ENCODE measurements around the gene LDB2.

LDB2 gene

DNA sequence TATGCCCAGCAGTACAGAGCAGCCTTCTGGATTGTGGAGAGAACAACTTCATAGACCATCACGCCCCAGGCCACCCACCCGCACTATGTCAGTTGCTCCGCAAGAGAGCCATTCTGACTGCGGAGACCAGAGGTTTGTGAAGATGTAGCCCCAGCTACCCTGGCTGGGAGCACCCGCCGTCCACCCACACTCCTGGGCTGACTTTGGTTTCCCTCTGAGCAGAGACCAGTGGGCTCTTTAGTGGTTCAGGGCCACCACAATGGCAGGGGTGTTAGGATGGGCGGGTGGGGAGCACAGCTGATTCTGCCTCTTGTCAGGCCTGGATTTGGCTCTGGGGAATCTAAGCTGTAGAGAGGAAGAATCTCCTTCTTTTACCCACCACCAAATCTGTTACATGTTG lies 313.4 kb downstream of the LDB2 start:
- no peaks in the 10 kb centered on the region for H3K36me3 ChIP-seq (ENCODE audit: control insufficient read depth in 2 of 2, insufficient read depth in 2 of 2, low read length in 2 of 2)
- H3K27ac ChIP-seq (ENCODE audit: low read depth in 2 of 2, low read length in 2 of 2): no peak overlapping the region
- H3K9ac ChIP-seq (ENCODE audit: low read depth in 1 of 2, low read length in 2 of 2): no peak overlapping the region
- no peaks in the 10 kb centered on the region for H3K4me1 ChIP-seq (ENCODE audit: control insufficient read depth in 2 of 2, insufficient read depth in 2 of 2, low read length in 2 of 2)
- no peaks in the 10 kb centered on the region for H3K9me3 ChIP-seq (ENCODE audit: control insufficient read depth in 2 of 2, low read length in 2 of 2)
- H3K4me3 ChIP-seq (ENCODE audit: low read length in 2 of 2): no peak overlapping the region
- H3K27me3 ChIP-seq (ENCODE audit: control insufficient read depth in 2 of 2, insufficient read depth in 2 of 2, low read length in 2 of 2): no peaks in the 10 kb centered on the region

DNA sequence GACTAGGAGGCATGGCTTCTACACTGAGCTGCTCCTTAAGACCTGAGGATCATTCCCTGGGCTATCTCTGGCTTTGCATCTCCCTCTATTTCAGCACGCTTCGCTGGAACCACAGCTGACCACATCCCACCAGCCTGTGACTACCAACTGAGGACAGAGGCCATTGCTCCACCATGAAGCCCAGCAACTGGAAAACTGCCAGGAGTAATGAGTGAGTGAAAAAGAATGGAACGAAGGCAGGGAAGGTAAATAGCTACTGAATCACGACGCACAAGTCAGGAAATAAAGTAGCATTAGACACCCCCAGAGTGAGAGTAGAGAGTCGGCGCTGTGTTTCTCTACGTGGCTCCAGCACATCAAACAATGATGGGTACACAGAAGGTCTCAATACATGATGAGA lies 314.7 kb downstream of the LDB2 start:
- no peak overlapping the region for H3K27ac ChIP-seq (ENCODE audit: low read depth in 2 of 2, low read length in 2 of 2)
- no peak overlapping the region for H3K4me3 ChIP-seq (ENCODE audit: low read length in 2 of 2)
- H3K9ac ChIP-seq (ENCODE audit: low read depth in 1 of 2, low read length in 2 of 2): no peak overlapping the region
- H3K27me3 ChIP-seq (ENCODE audit: control insufficient read depth in 2 of 2, insufficient read depth in 2 of 2, low read length in 2 of 2): no peaks in the 10 kb centered on the region
- no peaks in the 10 kb centered on the region for H3K9me3 ChIP-seq (ENCODE audit: control insufficient read depth in 2 of 2, low read length in 2 of 2)
- no peaks in the 10 kb centered on the region for H3K4me1 ChIP-seq (ENCODE audit: control insufficient read depth in 2 of 2, insufficient read depth in 2 of 2, low read length in 2 of 2)
- H3K36me3 ChIP-seq (ENCODE audit: control insufficient read depth in 2 of 2, insufficient read depth in 2 of 2, low read length in 2 of 2): no peaks in the 10 kb centered on the region

DNA sequence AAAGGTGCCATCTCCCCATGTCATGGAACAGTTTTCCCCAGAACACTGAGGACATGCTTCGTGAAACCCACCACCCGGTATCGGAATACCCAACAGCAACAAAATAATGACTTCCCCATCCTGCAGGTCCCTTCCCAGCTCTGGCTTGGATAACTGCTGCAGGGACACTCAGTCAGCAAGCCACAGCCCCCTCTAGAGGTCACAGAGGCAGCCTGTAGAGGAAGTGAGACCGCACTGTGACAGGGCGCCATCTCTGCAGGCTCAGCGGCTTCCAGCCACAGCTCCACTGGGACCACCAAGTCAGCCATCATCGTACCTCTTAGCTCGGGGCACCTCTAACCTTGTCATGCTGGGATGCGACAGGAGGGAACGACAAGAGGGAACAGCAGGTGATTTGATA lies 315.9 kb downstream of the LDB2 start:
- no peaks in the 10 kb centered on the region for H3K27me3 ChIP-seq (ENCODE audit: control insufficient read depth in 2 of 2, insufficient read depth in 2 of 2, low read length in 2 of 2)
- no peak overlapping the region for H3K4me3 ChIP-seq (ENCODE audit: low read length in 2 of 2)
- no peaks in the 10 kb centered on the region for H3K36me3 ChIP-seq (ENCODE audit: control insufficient read depth in 2 of 2, insufficient read depth in 2 of 2, low read length in 2 of 2)
- no peak overlapping the region for H3K9ac ChIP-seq (ENCODE audit: low read depth in 1 of 2, low read length in 2 of 2)
- no peak overlapping the region for H3K27ac ChIP-seq (ENCODE audit: low read depth in 2 of 2, low read length in 2 of 2)
- H3K4me1 ChIP-seq (ENCODE audit: control insufficient read depth in 2 of 2, insufficient read depth in 2 of 2, low read length in 2 of 2): no peaks in the 10 kb centered on the region
- H3K9me3 ChIP-seq (ENCODE audit: control insufficient read depth in 2 of 2, low read length in 2 of 2): no peaks in the 10 kb centered on the region

DNA sequence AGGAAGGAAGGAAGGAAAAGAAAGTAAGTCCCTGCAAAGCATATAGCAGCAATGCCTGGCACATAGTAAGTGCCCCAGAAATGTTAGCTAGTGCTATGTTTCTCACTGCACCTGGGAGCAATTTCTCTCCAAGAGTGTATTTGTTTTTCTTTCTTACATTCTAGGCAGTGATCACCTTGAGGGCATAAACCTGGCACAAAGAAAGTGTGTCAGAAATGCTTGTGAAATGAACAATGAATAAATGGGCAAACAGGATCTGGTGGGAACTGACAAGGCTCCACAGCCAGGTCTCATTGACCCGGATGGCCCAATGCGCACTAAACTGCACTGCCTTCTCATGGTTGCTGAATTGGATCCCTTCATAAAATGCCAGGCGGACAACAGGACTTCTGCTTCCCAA lies 316.4 kb downstream of the LDB2 start:
- Histone ChIP-seq H3K9me3 (ENCODE audit: control insufficient read depth in 2 of 2, low read length in 2 of 2) (no peaks in the 10 kb centered on the region), H3K4me3 (ENCODE audit: low read length in 2 of 2) (no peak overlapping the region), H3K27ac (ENCODE audit: low read depth in 2 of 2, low read length in 2 of 2) (no peak overlapping the region), H3K36me3 (ENCODE audit: control insufficient read depth in 2 of 2, insufficient read depth in 2 of 2, low read length in 2 of 2) (no peaks in the 10 kb centered on the region), H3K27me3 (ENCODE audit: control insufficient read depth in 2 of 2, insufficient read depth in 2 of 2, low read length in 2 of 2) (no peaks in the 10 kb centered on the region), H3K9ac (ENCODE audit: low read depth in 1 of 2, low read length in 2 of 2) (no peak overlapping the region), H3K4me1 (ENCODE audit: control insufficient read depth in 2 of 2, insufficient read depth in 2 of 2, low read length in 2 of 2) (no peaks in the 10 kb centered on the region)

DNA sequence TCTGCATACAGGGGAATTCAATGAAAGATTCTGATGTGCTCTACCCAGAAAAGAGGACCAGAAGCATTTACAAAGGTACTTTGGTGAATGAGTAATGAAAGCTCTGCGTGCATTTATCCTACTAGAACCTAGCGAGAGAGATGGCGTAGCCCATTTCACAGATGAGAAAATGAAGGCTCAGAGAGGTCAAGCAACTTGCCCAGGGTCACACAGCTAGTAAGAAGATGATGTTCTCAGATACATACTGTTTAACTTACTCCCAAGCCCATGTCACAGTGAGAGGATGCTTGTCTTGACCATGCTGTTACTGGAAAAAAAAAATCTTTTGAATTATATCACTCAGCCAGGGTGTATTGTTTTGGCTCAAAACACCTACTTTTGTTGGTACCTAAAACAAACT lies 317.3 kb downstream of the LDB2 start:
- H3K27ac ChIP-seq (ENCODE audit: low read depth in 2 of 2, low read length in 2 of 2): no peak overlapping the region
- no peaks in the 10 kb centered on the region for H3K36me3 ChIP-seq (ENCODE audit: control insufficient read depth in 2 of 2, insufficient read depth in 2 of 2, low read length in 2 of 2)
- no peaks in the 10 kb centered on the region for H3K9me3 ChIP-seq (ENCODE audit: control insufficient read depth in 2 of 2, low read length in 2 of 2)
- H3K4me3 ChIP-seq (ENCODE audit: low read length in 2 of 2): no peak overlapping the region
- no peaks in the 10 kb centered on the region for H3K4me1 ChIP-seq (ENCODE audit: control insufficient read depth in 2 of 2, insufficient read depth in 2 of 2, low read length in 2 of 2)
- no peaks in the 10 kb centered on the region for H3K27me3 ChIP-seq (ENCODE audit: control insufficient read depth in 2 of 2, insufficient read depth in 2 of 2, low read length in 2 of 2)
- no peak overlapping the region for H3K9ac ChIP-seq (ENCODE audit: low read depth in 1 of 2, low read length in 2 of 2)

DNA sequence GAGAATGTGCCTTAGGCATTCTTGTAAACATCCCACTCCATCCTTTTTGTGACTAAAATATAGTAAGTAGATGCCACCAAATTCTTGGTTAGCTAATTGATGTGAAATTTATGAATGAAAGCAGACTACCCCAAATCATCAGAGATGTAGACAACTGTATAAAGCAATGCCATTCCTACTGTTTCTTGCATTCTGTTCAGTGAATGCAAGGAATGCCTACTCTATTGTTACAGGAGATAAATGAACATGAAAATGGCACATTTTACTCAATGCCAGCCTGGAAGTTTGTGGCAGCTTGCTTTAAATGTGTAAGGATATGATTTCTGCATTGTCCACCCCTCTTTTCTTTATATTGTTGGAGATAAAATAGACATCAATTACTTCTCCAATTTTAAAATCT lies 317.9 kb downstream of the LDB2 start:
- H3K4me3 ChIP-seq (ENCODE audit: low read length in 2 of 2): no peak overlapping the region
- H3K4me1 ChIP-seq (ENCODE audit: control insufficient read depth in 2 of 2, insufficient read depth in 2 of 2, low read length in 2 of 2): no peaks in the 10 kb centered on the region
- H3K9me3 ChIP-seq (ENCODE audit: control insufficient read depth in 2 of 2, low read length in 2 of 2): no peaks in the 10 kb centered on the region
- no peak overlapping the region for H3K9ac ChIP-seq (ENCODE audit: low read depth in 1 of 2, low read length in 2 of 2)
- no peaks in the 10 kb centered on the region for H3K27me3 ChIP-seq (ENCODE audit: control insufficient read depth in 2 of 2, insufficient read depth in 2 of 2, low read length in 2 of 2)
- no peak overlapping the region for H3K27ac ChIP-seq (ENCODE audit: low read depth in 2 of 2, low read length in 2 of 2)
- H3K36me3 ChIP-seq (ENCODE audit: control insufficient read depth in 2 of 2, insufficient read depth in 2 of 2, low read length in 2 of 2): no peaks in the 10 kb centered on the region

DNA sequence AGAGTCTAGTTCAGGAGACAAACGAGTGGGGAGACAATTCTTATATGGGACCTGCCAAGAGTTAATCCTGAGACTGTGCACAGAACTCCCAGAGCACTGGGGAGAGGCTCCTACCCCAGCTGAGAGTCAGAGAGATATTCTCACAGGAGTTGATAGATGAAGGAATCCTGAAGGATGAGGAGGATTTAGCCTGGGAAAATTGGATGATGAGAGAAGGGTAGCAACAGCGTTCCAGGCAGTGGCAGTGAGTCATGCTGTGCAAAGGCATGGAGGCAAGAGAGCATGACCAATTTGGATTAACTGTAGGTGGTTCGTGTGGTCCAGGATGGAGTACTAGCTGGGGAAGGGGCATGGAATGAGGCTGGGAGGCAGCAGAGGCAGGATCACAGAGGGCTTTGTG lies 318.6 kb downstream of the LDB2 start:
- Histone ChIP-seq H3K4me1 (ENCODE audit: control insufficient read depth in 2 of 2, insufficient read depth in 2 of 2, low read length in 2 of 2) (no peaks in the 10 kb centered on the region), H3K27ac (ENCODE audit: low read depth in 2 of 2, low read length in 2 of 2) (no peak overlapping the region), H3K9me3 (ENCODE audit: control insufficient read depth in 2 of 2, low read length in 2 of 2) (no peaks in the 10 kb centered on the region), H3K9ac (ENCODE audit: low read depth in 1 of 2, low read length in 2 of 2) (no peak overlapping the region), H3K36me3 (ENCODE audit: control insufficient read depth in 2 of 2, insufficient read depth in 2 of 2, low read length in 2 of 2) (no peaks in the 10 kb centered on the region), H3K27me3 (ENCODE audit: control insufficient read depth in 2 of 2, insufficient read depth in 2 of 2, low read length in 2 of 2) (no peaks in the 10 kb centered on the region), H3K4me3 (ENCODE audit: low read length in 2 of 2) (no peak overlapping the region)

DNA sequence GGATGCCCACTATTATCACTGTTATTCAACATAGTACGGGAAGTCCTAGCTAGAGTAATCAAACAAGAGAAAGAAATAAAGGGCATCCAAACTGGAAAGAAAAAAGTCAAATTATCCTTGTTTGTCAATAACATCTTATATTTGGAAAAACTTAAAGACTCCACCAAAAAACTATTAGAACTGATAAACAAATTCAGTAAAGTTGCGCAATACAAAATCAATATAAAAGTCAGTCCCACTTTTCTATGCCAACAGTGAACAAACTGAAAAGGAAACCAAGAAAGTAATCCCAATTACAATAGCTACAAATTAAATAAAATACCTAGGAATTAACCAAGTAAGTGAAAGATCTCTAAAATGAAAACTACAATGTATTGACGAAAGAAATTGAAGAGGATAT lies 321.3 kb downstream of the LDB2 start:
- Histone ChIP-seq H3K36me3 (ENCODE audit: control insufficient read depth in 2 of 2, insufficient read depth in 2 of 2, low read length in 2 of 2) (no peaks in the 10 kb centered on the region), H3K4me1 (ENCODE audit: control insufficient read depth in 2 of 2, insufficient read depth in 2 of 2, low read length in 2 of 2) (no peaks in the 10 kb centered on the region), H3K9me3 (ENCODE audit: control insufficient read depth in 2 of 2, low read length in 2 of 2) (no peaks in the 10 kb centered on the region), H3K4me3 (ENCODE audit: low read length in 2 of 2) (no peak overlapping the region), H3K27ac (ENCODE audit: low read depth in 2 of 2, low read length in 2 of 2) (no peak overlapping the region), H3K9ac (ENCODE audit: low read depth in 1 of 2, low read length in 2 of 2) (no peak overlapping the region), H3K27me3 (ENCODE audit: control insufficient read depth in 2 of 2, insufficient read depth in 2 of 2, low read length in 2 of 2) (no peaks in the 10 kb centered on the region)

DNA sequence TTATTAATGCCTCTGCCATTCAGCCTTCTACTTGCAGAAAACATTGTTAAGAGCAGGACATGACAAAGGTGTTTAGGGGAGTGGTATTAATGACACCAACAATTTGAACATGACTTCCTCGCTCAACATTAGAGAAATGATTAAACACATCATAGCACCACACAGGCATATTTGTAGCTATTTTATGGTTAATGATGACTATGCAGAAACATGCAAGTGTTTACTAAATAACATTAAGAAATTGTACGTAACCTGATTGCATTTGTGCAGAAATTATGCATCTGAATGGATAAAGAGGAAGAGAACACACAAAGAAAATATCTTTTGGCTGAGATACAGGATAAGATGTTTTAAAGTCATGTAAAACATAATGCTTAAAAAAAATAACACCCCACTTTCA lies 323.5 kb downstream of the LDB2 start:
- Histone ChIP-seq H3K27ac (ENCODE audit: low read depth in 2 of 2, low read length in 2 of 2) (no peak overlapping the region), H3K9me3 (ENCODE audit: control insufficient read depth in 2 of 2, low read length in 2 of 2) (no peaks in the 10 kb centered on the region), H3K4me3 (ENCODE audit: low read length in 2 of 2) (no peak overlapping the region), H3K36me3 (ENCODE audit: control insufficient read depth in 2 of 2, insufficient read depth in 2 of 2, low read length in 2 of 2) (no peaks in the 10 kb centered on the region), H3K27me3 (ENCODE audit: control insufficient read depth in 2 of 2, insufficient read depth in 2 of 2, low read length in 2 of 2) (no peaks in the 10 kb centered on the region), H3K9ac (ENCODE audit: low read depth in 1 of 2, low read length in 2 of 2) (no peak overlapping the region), H3K4me1 (ENCODE audit: control insufficient read depth in 2 of 2, insufficient read depth in 2 of 2, low read length in 2 of 2) (no peaks in the 10 kb centered on the region)

DNA sequence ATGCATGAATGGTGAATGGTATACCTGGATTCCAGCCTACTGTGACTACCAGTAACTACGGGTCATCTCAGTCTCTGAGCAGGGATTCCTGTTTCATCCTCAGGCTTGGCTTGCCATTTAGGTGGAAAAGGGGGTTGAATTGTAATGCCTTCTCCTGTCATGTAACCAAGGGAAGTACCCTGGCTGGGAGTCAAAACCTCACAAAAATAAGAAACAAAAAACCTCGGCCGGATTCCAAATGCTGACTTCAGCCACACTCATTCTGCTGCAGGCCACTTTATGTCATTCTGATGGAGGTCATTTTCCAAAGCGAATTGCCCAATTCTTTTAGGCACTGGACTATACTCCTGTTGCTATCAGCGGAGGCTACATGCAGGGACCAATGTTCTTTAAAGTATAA lies 324.7 kb downstream of the LDB2 start:
- no peak overlapping the region for H3K9ac ChIP-seq (ENCODE audit: low read depth in 1 of 2, low read length in 2 of 2)
- no peaks in the 10 kb centered on the region for H3K4me1 ChIP-seq (ENCODE audit: control insufficient read depth in 2 of 2, insufficient read depth in 2 of 2, low read length in 2 of 2)
- H3K9me3 ChIP-seq (ENCODE audit: control insufficient read depth in 2 of 2, low read length in 2 of 2): no peaks in the 10 kb centered on the region
- H3K27ac ChIP-seq (ENCODE audit: low read depth in 2 of 2, low read length in 2 of 2): no peak overlapping the region
- H3K4me3 ChIP-seq (ENCODE audit: low read length in 2 of 2): no peak overlapping the region
- no peaks in the 10 kb centered on the region for H3K27me3 ChIP-seq (ENCODE audit: control insufficient read depth in 2 of 2, insufficient read depth in 2 of 2, low read length in 2 of 2)
- H3K36me3 ChIP-seq (ENCODE audit: control insufficient read depth in 2 of 2, insufficient read depth in 2 of 2, low read length in 2 of 2): no peaks in the 10 kb centered on the region

DNA sequence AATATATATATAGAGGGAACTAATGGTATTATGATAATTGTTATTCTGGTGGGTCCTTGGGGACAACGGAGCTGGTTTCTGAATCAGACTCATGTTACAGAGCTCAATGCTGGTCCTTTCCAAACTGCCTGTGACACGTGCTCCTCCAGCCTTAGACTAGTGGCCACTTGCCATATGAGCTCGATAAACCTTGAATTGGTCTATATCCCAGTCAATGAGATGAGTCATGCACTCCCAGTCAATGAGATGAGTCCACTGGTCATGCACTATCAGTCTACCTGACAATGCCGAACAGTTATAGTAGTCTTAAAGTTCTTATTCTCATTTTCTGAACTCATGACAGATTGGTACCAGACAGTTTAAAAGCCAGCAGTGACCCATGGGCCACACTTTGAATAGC lies 325.2 kb downstream of the LDB2 start:
- no peaks in the 10 kb centered on the region for H3K27me3 ChIP-seq (ENCODE audit: control insufficient read depth in 2 of 2, insufficient read depth in 2 of 2, low read length in 2 of 2)
- H3K36me3 ChIP-seq (ENCODE audit: control insufficient read depth in 2 of 2, insufficient read depth in 2 of 2, low read length in 2 of 2): no peaks in the 10 kb centered on the region
- H3K27ac ChIP-seq (ENCODE audit: low read depth in 2 of 2, low read length in 2 of 2): no peak overlapping the region
- no peak overlapping the region for H3K9ac ChIP-seq (ENCODE audit: low read depth in 1 of 2, low read length in 2 of 2)
- no peaks in the 10 kb centered on the region for H3K9me3 ChIP-seq (ENCODE audit: control insufficient read depth in 2 of 2, low read length in 2 of 2)
- no peaks in the 10 kb centered on the region for H3K4me1 ChIP-seq (ENCODE audit: control insufficient read depth in 2 of 2, insufficient read depth in 2 of 2, low read length in 2 of 2)
- no peak overlapping the region for H3K4me3 ChIP-seq (ENCODE audit: low read length in 2 of 2)

Data from mucosa of rectum (tissue), 2 donors.